GM19043 (cell line): Measurements from ENCODE around the gene POLR2I.

Source experiments
- ATAC-seq: cut with Tn5 transposase; IDR thresholded peaks from one replicate; pipeline ENCODE4 v1.9.1; 2021; ENCODE audit warnings: low read depth; ENCODE audit not compliant: unreplicated experiment

The POLR2I gene

DNA sequence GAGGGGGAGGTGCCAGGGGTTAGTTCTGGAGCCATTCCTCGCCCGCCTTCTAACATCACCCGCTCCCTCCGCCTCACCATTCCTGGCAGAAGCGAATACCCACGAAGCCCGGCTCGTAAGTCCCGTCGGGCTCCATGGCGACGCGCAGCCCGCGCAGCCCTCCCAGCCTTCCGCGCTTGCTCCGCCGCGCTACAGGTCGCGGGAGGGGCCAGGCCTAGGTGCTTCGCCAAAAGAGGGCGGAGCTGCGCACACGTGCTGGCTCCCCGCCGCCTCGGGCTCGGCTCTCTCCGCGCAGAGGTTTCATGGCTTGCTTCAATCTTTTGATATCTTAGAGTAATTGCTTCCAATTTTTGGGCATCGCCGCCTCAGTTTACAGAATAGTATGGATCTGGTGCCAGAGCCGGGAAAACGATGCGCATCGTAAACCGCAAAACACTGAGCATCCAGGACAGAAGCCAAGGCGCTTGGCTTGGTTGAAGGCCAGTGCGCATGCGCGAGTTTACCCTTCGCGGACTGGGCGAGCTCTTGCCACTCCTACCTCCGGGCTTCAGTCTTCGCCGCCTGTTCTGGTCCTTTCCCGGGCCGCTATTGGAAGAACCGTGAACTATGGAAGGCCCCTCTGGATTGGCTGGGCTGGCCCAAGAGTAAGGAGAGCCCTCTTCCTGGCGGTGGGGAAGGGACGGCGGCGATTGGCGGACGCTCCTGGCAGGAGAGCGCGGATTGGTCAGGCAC lies at the start of gene POLR2I:
POLR2I (minus strand) TSS at position 155 of the 732 bp plus-strand sequence; CDS start at position 136, 19 bp downstream.
- peak; percentile 80 for ATAC-seq

- no peak for ATAC-seq
Measured at GRCh38 chr19:36163813-36164212, 49.1 kb upstream of the POLR2I start.

DNA sequence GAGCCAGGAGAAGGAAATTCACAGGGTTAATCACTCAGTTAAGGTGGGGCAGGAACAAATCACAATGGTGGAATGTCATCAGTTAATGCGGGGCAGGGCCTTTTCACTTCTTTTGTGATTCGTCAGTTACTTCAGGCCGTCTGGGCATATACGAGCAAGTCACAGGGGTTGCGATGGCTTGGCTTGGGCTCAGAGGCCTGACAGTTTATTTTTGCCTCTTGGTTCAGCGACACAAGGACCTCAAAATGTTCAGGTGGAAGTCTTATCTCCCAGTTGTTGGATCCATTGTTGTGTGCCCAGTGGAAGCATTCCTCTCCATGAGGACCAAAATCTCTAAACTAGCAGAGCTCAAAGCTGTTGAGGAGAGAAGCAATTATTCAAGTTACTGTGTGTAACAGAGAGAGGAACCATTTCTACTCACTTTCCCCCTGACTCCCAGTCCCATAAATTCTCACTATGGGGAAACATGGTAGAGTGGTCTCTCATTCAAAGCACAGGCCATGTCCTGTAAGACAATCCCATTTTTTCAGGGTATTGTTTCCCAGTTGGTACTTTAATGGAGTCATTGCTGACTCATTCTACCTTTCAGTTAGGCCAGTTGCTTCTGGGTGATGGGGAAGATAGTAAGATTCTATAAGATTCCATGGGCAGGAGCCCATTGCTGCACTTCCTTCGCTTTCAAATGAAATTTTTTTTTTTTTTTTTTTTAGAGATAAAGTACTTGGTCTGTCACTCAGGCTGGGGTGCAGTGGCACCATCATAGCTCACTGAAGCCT lies 46.3 kb upstream of the POLR2I start:
- ATAC-seq, result no peak

GRCh38 chr19:36153126-36153525 lies 38.5 kb upstream of the POLR2I start:
- no peak for ATAC-seq

GRCh38 chr19:36152352-36153091 lies 37.8 kb upstream of the POLR2I start, which contains the start of gene COX7A1:
COX7A1 (minus strand) TSS chr19:36152447; CDS start chr19:36152407, 40 bp downstream.
- ATAC-seq, result no peak

DNA sequence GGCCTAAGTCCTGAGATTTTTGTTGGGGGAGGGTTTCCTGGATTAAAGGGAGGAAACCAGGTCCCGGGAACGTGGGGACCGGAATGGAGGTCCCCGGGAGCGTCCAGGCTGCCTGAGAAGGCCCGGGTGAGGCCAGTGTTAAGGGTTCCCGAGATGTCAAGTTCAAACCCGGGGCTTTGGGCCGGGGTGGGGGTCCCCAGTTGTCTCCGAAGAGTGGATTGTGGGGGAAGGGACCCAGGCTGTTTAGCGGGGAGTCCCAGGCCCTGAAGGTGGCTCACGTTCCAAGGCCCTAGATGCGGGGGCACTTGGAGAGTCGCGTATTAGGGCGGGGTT lies 37.3 kb upstream of the POLR2I start:
- ATAC-seq, result no peak

DNA sequence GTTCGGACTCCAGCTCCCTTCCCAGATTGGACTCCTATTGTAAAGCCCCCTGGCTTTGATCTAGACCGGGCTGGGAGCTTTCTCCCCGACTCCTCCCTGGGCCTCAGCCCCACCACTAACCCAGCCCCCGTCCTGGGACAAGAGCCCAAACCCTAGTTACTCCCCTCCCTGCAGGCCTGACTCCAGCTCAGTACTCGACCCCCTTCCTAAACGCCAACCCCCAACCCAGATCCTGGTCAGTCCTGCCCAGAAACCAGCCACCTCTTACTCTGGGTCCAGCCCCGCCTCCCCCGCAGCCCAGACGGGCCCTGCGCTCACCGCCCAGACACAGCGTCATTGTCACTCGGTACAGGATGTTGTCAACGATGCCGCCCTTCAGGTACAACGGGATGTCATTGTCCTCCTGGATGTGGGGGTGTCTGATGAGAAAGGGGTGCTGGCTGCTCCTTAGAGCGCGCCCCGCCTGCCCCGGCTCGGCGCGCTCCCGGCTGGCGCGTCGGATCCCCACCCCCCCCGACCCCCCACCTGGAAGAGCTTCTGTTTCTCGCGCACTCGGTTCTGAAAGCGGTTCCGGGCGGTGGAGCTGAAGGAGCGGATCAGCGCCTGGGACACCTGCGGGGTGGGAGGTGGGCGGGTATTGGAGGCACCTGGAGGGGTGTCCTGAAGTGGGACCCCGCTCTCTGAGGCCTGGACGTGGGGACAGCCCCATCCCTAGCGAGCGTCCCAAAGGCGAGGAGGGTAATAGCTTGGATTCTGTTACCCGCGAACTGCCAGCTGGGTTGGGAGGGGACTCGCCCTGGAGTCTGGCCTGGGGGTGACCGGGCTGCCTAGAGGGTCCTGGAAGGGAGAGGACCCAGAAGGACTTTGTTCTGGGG lies 36.7 kb upstream of the POLR2I start:
- no peak for ATAC-seq

GRCh38 chr19:36150586-36150985 lies 35.9 kb upstream of the POLR2I start:
- ATAC-seq, result no peak

- ATAC-seq, result no peak
Measured at GRCh38 chr19:36149673-36150406, 35.2 kb upstream of the POLR2I start.

DNA sequence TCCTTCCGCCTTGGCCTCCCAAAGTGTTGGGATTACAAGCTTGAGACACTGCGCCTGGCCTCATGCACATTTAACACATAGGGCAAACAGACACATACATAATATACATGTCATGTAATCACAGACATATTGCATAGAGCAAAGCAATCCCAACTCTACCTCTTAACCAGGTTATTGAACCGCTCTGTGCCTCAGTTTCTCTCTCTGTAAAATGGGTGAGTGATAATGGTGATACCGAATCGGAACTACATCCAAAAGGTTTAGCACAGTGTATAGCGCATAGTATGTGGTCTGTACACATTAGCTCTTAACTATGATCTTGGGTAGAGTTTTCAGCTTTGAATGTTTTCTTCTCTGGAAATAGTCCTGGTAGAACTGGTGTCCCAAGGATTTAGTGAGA lies 29.9 kb upstream of the POLR2I start:
- no peak for ATAC-seq

DNA sequence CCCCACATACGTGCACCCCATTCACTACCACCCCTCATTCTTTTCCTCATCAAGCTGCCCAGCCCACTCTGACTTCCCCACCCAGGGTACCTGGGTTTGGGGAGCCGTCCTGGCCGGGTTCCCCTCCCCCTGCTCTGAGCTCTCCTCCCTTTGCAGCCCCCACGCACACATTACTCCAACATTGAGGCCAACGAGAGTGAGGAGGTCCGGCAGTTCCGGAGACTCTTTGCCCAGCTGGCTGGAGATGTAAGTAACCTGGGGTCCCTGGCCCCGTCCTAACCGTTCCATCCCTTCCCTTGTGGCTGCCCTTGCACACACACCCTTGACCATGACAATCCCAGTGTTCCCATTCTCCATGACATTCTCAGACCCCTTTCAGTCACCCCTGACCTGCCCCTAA lies 27.8 kb upstream of the POLR2I start:
- no peak for ATAC-seq

DNA sequence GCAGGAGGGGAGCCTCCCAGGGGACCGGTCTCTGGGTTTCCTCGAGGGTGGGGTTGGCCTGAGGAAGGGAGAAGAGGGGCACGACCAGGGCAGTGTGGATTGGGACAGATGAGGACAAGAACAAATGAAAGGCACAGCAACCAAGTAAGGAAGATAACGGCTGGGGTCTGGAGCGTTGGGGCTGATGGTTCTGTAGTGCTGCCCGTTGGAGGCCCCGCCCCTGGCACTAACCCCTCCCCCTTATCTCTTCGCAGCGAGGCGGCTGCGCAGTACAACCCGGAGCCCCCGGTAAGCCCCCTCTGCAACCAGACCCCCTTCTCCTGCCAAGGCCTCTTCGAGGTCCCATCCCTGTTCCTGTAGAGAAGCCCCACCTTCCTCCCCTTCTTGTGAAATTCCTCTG lies 27.4 kb upstream of the POLR2I start:
- ATAC-seq, result no peak

DNA sequence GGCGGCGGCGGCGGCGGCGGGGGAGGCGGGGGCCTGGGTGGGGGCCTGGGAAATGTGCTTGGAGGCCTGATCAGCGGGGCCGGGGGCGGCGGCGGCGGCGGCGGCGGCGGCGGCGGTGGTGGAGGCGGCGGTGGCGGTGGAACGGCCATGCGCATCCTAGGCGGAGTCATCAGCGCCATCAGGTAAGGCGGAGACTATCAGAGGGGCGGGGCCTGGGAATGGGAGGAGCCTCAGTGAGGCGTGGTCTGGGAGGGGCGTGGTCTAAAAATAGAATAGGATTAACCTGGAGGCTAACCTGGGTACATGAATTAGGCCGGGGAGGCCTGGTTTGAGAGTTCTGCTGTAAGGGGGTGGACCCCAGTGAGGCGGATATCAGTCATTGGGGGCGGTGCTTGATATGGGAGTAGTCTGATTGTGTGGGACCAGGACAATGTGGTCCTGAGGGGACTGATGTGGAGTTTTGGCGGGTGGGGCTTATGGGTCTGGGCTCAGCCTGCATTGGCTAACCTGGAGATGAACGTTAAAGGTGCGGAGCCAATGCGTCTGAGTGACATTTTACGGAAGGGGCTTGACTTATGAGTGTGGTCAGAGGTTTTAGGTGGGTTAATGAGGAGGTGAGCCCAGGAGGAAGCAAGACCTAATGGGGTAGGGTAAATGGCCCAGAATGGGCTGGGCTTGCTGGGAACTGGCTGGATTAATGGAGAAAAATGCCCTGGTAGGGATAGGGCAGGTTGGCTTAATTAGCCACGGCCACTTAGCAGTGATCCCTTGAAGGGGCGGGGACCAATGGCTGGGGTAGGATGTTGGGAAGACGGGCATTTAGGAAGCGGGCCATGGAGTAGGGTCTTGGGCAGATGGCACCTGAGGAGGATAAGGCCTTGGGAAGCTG lies 26.6 kb upstream of the POLR2I start:
- ATAC-seq, result no peak

GRCh38 chr19:36140304-36141038 lies 25.8 kb upstream of the POLR2I start:
- ATAC-seq, result no peak

DNA sequence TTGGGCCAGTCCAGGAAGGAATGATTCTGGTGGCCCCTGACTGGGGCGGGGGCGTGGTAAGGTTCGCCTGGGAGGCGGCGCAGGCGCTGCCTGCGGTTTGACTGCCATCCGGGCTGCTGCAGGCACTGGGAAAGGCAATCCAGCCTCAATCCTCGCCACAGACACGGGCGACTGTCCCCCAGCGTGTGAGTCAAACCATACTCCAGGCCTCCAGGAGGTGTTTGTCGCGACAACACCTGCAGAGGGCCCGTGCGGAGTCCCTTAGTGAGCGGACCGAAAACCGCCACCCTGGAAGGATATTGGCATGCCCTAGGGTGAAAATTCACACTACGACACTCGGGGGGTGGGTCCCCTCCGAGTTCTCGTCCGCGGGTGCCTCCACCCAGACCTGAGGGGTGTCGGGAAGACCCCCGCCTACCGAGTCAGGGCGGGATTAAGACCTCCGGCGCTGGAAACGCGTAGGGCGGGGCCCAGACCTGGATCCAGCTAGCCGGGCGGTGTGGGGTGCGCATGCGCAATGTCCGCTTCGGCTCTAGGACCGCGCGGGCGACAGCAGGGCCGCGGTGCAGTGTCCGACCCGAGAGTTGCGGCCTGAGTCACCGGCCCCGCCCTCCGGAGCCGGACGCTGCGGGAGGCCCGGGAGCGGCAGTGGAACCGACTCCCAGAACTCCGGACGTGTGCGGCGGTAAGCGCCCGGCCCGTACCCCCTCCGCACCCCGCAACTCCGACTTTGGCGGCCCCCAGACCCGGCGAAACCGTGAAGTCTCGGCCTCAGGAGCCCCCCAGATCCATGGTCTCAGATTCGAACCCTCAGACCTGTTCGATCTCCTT lies 25.0 kb upstream of the POLR2I start, which contains the start of gene CAPNS1:
CAPNS1 (plus strand) TSS at position 594 of the 831 bp plus-strand sequence. CDS start 946 bp downstream, outside the sequence.
- peak; percentile 78 for ATAC-seq

GRCh38 chr19:36139120-36139472 lies 24.4 kb upstream of the POLR2I start:
- no peak for ATAC-seq
